ENCODE data around the gene PCED1B.
"Not testable (repeated sequence)": the region's sequence is repeated elsewhere in the genome, so short reads cannot be mapped to it uniquely, and the experiment has no call there.

The PCED1B gene

GRCh38 chr12:47107926-47108325 lies 28.5 kb downstream of the PCED1B start:
- Histone ChIP-seq H3K27me3 (ENCODE audit: insufficient read depth, low read length) (no peaks in the 10 kb centered on the region), H3K36me3 (ENCODE audit: insufficient read depth, low read length) (no peaks in the 10 kb centered on the region), H3K4me3 (ENCODE audit: low read depth, low read length) (no peak overlapping the region), H2AFZ (ENCODE audit: low read length, unreplicated experiment) (no peak overlapping the region), H3K4me1 (ENCODE audit: control insufficient read depth, insufficient read depth, low read length, unreplicated experiment) (no peaks in the 10 kb centered on the region), H3K79me2 (ENCODE audit: control insufficient read depth, insufficient read depth, low read length, unreplicated experiment) (no peaks in the 10 kb centered on the region), H3K27ac (ENCODE audit: low read depth, low read length) (no peak overlapping the region)

GRCh38 chr12:47110011-47110541 lies 30.7 kb downstream of the PCED1B start:
- Histone ChIP-seq H3K4me1 (ENCODE audit: control insufficient read depth, insufficient read depth, low read length, unreplicated experiment) (no peaks in the 10 kb centered on the region), H3K27me3 (ENCODE audit: insufficient read depth, low read length) (no peaks in the 10 kb centered on the region), H3K79me2 (ENCODE audit: control insufficient read depth, insufficient read depth, low read length, unreplicated experiment) (no peaks in the 10 kb centered on the region), H3K4me3 (ENCODE audit: low read depth, low read length) (no peak overlapping the region), H3K36me3 (ENCODE audit: insufficient read depth, low read length) (no peaks in the 10 kb centered on the region), H3K27ac (ENCODE audit: low read depth, low read length) (no peak overlapping the region), H2AFZ (ENCODE audit: low read length, unreplicated experiment) (no peak overlapping the region)

GRCh38 chr12:47110718-47111391 lies 31.4 kb downstream of the PCED1B start:
- H3K36me3 ChIP-seq (ENCODE audit: insufficient read depth, low read length), result no peaks in the 10 kb centered on the region
- no peak overlapping the region for H3K27ac ChIP-seq (ENCODE audit: low read depth, low read length)
- no peak overlapping the region for H2AFZ ChIP-seq (ENCODE audit: low read length, unreplicated experiment)
- H3K79me2 ChIP-seq (ENCODE audit: control insufficient read depth, insufficient read depth, low read length, unreplicated experiment), result no peaks in the 10 kb centered on the region
- H3K4me3 ChIP-seq (ENCODE audit: low read depth, low read length), result no peak overlapping the region
- H3K27me3 ChIP-seq (ENCODE audit: insufficient read depth, low read length), result no peaks in the 10 kb centered on the region
- no peaks in the 10 kb centered on the region for H3K4me1 ChIP-seq (ENCODE audit: control insufficient read depth, insufficient read depth, low read length, unreplicated experiment)

- Histone ChIP-seq H3K4me3 (ENCODE audit: low read depth, low read length) (no peak overlapping the region), H3K79me2 (ENCODE audit: control insufficient read depth, insufficient read depth, low read length, unreplicated experiment) (no peaks in the 10 kb centered on the region), H3K27ac (ENCODE audit: low read depth, low read length) (no peak overlapping the region), H3K4me1 (ENCODE audit: control insufficient read depth, insufficient read depth, low read length, unreplicated experiment) (no peaks in the 10 kb centered on the region), H3K36me3 (ENCODE audit: insufficient read depth, low read length) (no peaks in the 10 kb centered on the region), H3K27me3 (ENCODE audit: insufficient read depth, low read length) (no peaks in the 10 kb centered on the region), H2AFZ (ENCODE audit: low read length, unreplicated experiment) (no peak overlapping the region)
These were observed 32.0 kb downstream of the PCED1B start for GRCh38 chr12:47111392-47111778.

- Histone ChIP-seq H3K4me3 (ENCODE audit: low read depth, low read length) (no peak overlapping the region), H3K27ac (ENCODE audit: low read depth, low read length) (no peak overlapping the region), H3K36me3 (ENCODE audit: insufficient read depth, low read length) (no peaks in the 10 kb centered on the region), H3K79me2 (ENCODE audit: control insufficient read depth, insufficient read depth, low read length, unreplicated experiment) (no peaks in the 10 kb centered on the region), H3K27me3 (ENCODE audit: insufficient read depth, low read length) (no peaks in the 10 kb centered on the region), H3K4me1 (ENCODE audit: control insufficient read depth, insufficient read depth, low read length, unreplicated experiment) (no peaks in the 10 kb centered on the region), H2AFZ (ENCODE audit: low read length, unreplicated experiment) (no peak overlapping the region)
These were observed 32.4 kb downstream of the PCED1B start for GRCh38 chr12:47111854-47112253.

GRCh38 chr12:47112679-47113078 lies 33.3 kb downstream of the PCED1B start:
- no peaks in the 10 kb centered on the region for H3K27me3 ChIP-seq (ENCODE audit: insufficient read depth, low read length)
- no peak overlapping the region for H3K27ac ChIP-seq (ENCODE audit: low read depth, low read length)
- H3K79me2 ChIP-seq (ENCODE audit: control insufficient read depth, insufficient read depth, low read length, unreplicated experiment), result no peaks in the 10 kb centered on the region
- no peaks in the 10 kb centered on the region for H3K4me1 ChIP-seq (ENCODE audit: control insufficient read depth, insufficient read depth, low read length, unreplicated experiment)
- no peak overlapping the region for H3K4me3 ChIP-seq (ENCODE audit: low read depth, low read length)
- H3K36me3 ChIP-seq (ENCODE audit: insufficient read depth, low read length), result no peaks in the 10 kb centered on the region
- no peak overlapping the region for H2AFZ ChIP-seq (ENCODE audit: low read length, unreplicated experiment)

- Histone ChIP-seq H3K27ac (ENCODE audit: low read depth, low read length) (no peak overlapping the region), H3K27me3 (ENCODE audit: insufficient read depth, low read length) (no peaks in the 10 kb centered on the region), H3K4me3 (ENCODE audit: low read depth, low read length) (no peak overlapping the region), H3K4me1 (ENCODE audit: control insufficient read depth, insufficient read depth, low read length, unreplicated experiment) (no peaks in the 10 kb centered on the region), H2AFZ (ENCODE audit: low read length, unreplicated experiment) (no peak overlapping the region), H3K36me3 (ENCODE audit: insufficient read depth, low read length) (no peaks in the 10 kb centered on the region), H3K79me2 (ENCODE audit: control insufficient read depth, insufficient read depth, low read length, unreplicated experiment) (no peaks in the 10 kb centered on the region)
These were observed 35.1 kb downstream of the PCED1B start for GRCh38 chr12:47114481-47114892.

GRCh38 chr12:47117305-47117704 lies 37.9 kb downstream of the PCED1B start:
- H2AFZ ChIP-seq (ENCODE audit: low read length, unreplicated experiment); H3K4me3 ChIP-seq (ENCODE audit: low read depth, low read length); H3K79me2 ChIP-seq (ENCODE audit: control insufficient read depth, insufficient read depth, low read length, unreplicated experiment); H3K27me3 ChIP-seq (ENCODE audit: insufficient read depth, low read length); H3K27ac ChIP-seq (ENCODE audit: low read depth, low read length); H3K36me3 ChIP-seq (ENCODE audit: insufficient read depth, low read length); H3K4me1 ChIP-seq (ENCODE audit: control insufficient read depth, insufficient read depth, low read length, unreplicated experiment): not testable (repeated sequence)

GRCh38 chr12:47120736-47121135 lies 41.3 kb downstream of the PCED1B start:
- no peaks in the 10 kb centered on the region for H3K27me3 ChIP-seq (ENCODE audit: insufficient read depth, low read length)

GRCh38 chr12:47121146-47121545 lies 41.7 kb downstream of the PCED1B start:
- Histone ChIP-seq H2AFZ (ENCODE audit: low read length, unreplicated experiment) (no peak overlapping the region), H3K36me3 (ENCODE audit: insufficient read depth, low read length) (no peaks in the 10 kb centered on the region), H3K79me2 (ENCODE audit: control insufficient read depth, insufficient read depth, low read length, unreplicated experiment) (no peaks in the 10 kb centered on the region), H3K27ac (ENCODE audit: low read depth, low read length) (no peak overlapping the region), H3K4me1 (ENCODE audit: control insufficient read depth, insufficient read depth, low read length, unreplicated experiment) (peaks cover 24% of the 10 kb centered on the region), H3K4me3 (ENCODE audit: low read depth, low read length) (no peak overlapping the region), H3K27me3 (ENCODE audit: insufficient read depth, low read length) (no peaks in the 10 kb centered on the region)

More at GRCh38 chr12:47120736-47121135, 41.3 kb downstream of the PCED1B start:
- H3K79me2 ChIP-seq (ENCODE audit: control insufficient read depth, insufficient read depth, low read length, unreplicated experiment), result no peaks in the 10 kb centered on the region
- no peak overlapping the region for H3K4me3 ChIP-seq (ENCODE audit: low read depth, low read length)
- no peaks in the 10 kb centered on the region for H3K36me3 ChIP-seq (ENCODE audit: insufficient read depth, low read length)
- H2AFZ ChIP-seq (ENCODE audit: low read length, unreplicated experiment), result no peak overlapping the region
- no peak overlapping the region for H3K27ac ChIP-seq (ENCODE audit: low read depth, low read length)
- H3K4me1 ChIP-seq (ENCODE audit: control insufficient read depth, insufficient read depth, low read length, unreplicated experiment), result peaks cover 24% of the 10 kb centered on the region

- no peaks in the 10 kb centered on the region for H3K27me3 ChIP-seq (ENCODE audit: insufficient read depth, low read length)
These were observed 43.2 kb downstream of the PCED1B start for GRCh38 chr12:47122602-47123001.

More at GRCh38 chr12:47122602-47123001, 43.2 kb downstream of the PCED1B start:
- Histone ChIP-seq H3K27ac (ENCODE audit: low read depth, low read length) (no peak overlapping the region), H3K36me3 (ENCODE audit: insufficient read depth, low read length) (no peaks in the 10 kb centered on the region), H3K4me1 (ENCODE audit: control insufficient read depth, insufficient read depth, low read length, unreplicated experiment) (peaks cover 24% of the 10 kb centered on the region), H2AFZ (ENCODE audit: low read length, unreplicated experiment) (no peak overlapping the region), H3K79me2 (ENCODE audit: control insufficient read depth, insufficient read depth, low read length, unreplicated experiment) (no peaks in the 10 kb centered on the region), H3K4me3 (ENCODE audit: low read depth, low read length) (no peak overlapping the region)
